Vagina (tissue), 2 donors: ENCODE data around the gene TAOK3.

Experiments used
- CTCF ChIP-seq, 3 experiments: fragments of 450-650 bp in 2 of 3; fragments of 200-600 bp in 1 of 3; sonication (generic) in 1 of 3; IDR thresholded peaks; one replicate each; pipeline ENCODE4 v1.5.1; 2017 to 2019; ENCODE audit warnings: antibody characterized with exemption in 3 of 3, mild to moderate bottlenecking in 2 of 3, moderate library complexity in 2 of 3
- POLR2A ChIP-seq, 2 donors: fragments of 450-650 bp; IDR thresholded peaks; one replicate each; pipeline ENCODE4 v1.6.1; 2017; ENCODE audit warnings: antibody characterized with exemption in 2 of 2, mild to moderate bottlenecking in 2 of 2, moderate library complexity in 2 of 2
- POLR2AphosphoS5 ChIP-seq, 2 donors: sonication (generic); formaldehyde crosslinking; IDR thresholded peaks; one replicate each; pipeline ENCODE4 v1.9.0; 2017; ENCODE audit warnings: antibody characterized with exemption in 2 of 2, mild to moderate bottlenecking in 2 of 2, low read depth in 1 of 2; ENCODE audit not compliant: insufficient read depth in 1 of 2

DNA sequence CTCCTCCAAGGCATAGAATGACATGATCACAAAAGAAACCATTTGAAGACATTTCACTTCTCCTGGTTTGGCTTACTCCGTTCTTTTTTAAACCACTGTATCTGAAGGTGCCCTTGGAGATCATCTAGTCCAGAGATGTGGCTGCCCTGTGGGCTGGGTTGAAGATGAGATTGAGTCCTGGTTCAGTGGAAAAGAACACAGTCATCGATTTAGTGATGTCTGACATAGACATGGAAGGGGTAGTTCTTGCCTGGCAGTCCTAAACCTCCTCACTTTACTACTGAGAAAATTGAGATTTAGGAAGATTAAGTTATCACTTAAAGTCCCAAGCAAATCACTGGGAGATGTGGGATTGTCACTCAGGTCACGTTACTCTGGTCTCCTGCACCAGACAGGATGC lies 271.7 kb downstream of the TAOK3 start:
- no peak for TF ChIP-seq CTCF (IDR thresholded peaks at IDR 0.05)
- no peak for TF ChIP-seq POLR2AphosphoS5 (IDR thresholded peaks at IDR 0.05; ENCODE audit: insufficient read depth in 1 of 2, low read depth in 1 of 2)
- TF ChIP-seq POLR2A (IDR thresholded peaks at IDR 0.05): no peak
